ENCODE data around the gene OSBPL7. TPM values are rescaled to one million over a fixed set of nuclear protein-coding genes. Genes with fewer than 3 reads are reported as not detected.

The OSBPL7 gene
- total RNA-seq, 1 experiment from 2014 or later: 13.0 TPM

GRCh38 chr17:47785538-47786123 lies 36.0 kb downstream of the OSBPL7 start:
- peak; percentile 81 for DNase-seq
- no peak overlapping the region for H3K9ac ChIP-seq (ENCODE audit: extremely low read depth, insufficient read length, low read length)
- no peak overlapping the region for H2AFZ ChIP-seq (ENCODE audit: low read length)

More at GRCh38 chr17:47785538-47786123, 36.0 kb downstream of the OSBPL7 start:
- Histone ChIP-seq H4K20me1 (ENCODE audit: control insufficient read depth, insufficient read depth, insufficient read length) (no peaks in the 10 kb centered on the region), H2BK15ac (ENCODE audit: low read depth, low read length) (no peak overlapping the region), H3K23me2 (ENCODE audit: insufficient read length, low read depth, low read length, poor library complexity, severe bottlenecking) (peaks cover 8% of the 10 kb centered on the region), H4K5ac (ENCODE audit: insufficient read length, low read depth, low read length) (no peak overlapping the region), H3K56ac (ENCODE audit: insufficient read length, low read depth, low read length) (no peak overlapping the region), H3K27ac (ENCODE audit: insufficient read length, low read depth, low read length) (no peak overlapping the region), H3K9me3 (ENCODE audit: control insufficient read depth, low read depth, low read length) (no peaks in the 10 kb centered on the region), H2BK12ac (ENCODE audit: insufficient read length, low read depth, low read length) (no peak overlapping the region), H2BK5ac (ENCODE audit: insufficient read length, low read length) (no peak overlapping the region), H2BK120ac (ENCODE audit: low read depth, low read length, poor library complexity, severe bottlenecking) (no peak overlapping the region), H3K18ac (ENCODE audit: insufficient read length, low read depth, low read length) (no peak overlapping the region), H2AK5ac (ENCODE audit: insufficient read length, low read length) (no peak overlapping the region), H3K4me2 (ENCODE audit: insufficient read depth, insufficient read length, low read length) (no peak overlapping the region), H3K23ac (ENCODE audit: insufficient read length, low read depth, low read length) (no peak overlapping the region), H3K14ac (ENCODE audit: insufficient read depth, low read length) (no peak overlapping the region), H2BK20ac (ENCODE audit: low read depth, low read length, poor library complexity, severe bottlenecking) (no peak overlapping the region), H3K4ac (ENCODE audit: low read depth, low read length) (no peak overlapping the region), H3K27me3 (ENCODE audit: insufficient read depth, low read length) (peaks cover under 1% of the 10 kb centered on the region; the same call in 1 of the 2 replicates), H3K79me1 (ENCODE audit: insufficient read depth, low read depth, low read length, poor library complexity, severe bottlenecking) (no peaks in the 10 kb centered on the region), H4K8ac (replicated peaks; ENCODE audit: insufficient read length, low read depth, low read length) (no peak overlapping the region), H3K4me1 (ENCODE audit: insufficient read depth, low read length) (no peaks in the 10 kb centered on the region), H4K91ac (ENCODE audit: insufficient read length, low read depth, low read length) (no peak overlapping the region), H3K79me2 (ENCODE audit: insufficient read depth, low read length) (no peaks in the 10 kb centered on the region), H3T11ph (ENCODE audit: low read length) (no peak overlapping the region)
- no peaks in the 10 kb centered on the region for H3K36me3 Mint-ChIP-seq (ENCODE audit: insufficient read depth in 1 of 3, low read depth in 3 of 3)
- peaks cover 2 to 9% of the 10 kb centered on the region in 2 experiments; a peak in 2 of 4 replicates for H3K4me1 Mint-ChIP-seq
- TF ChIP-seq CTCF (conservative IDR thresholded peaks at IDR 0.05): no peak
- no peak overlapping the region for H3K27ac Mint-ChIP-seq
- no peaks in the 10 kb centered on the region for H3K9me3 Mint-ChIP-seq
- WGBS (ENCODE audit: extremely low coverage, insufficient read length, low lambda C conversion rate): no CpG with 5 or more reads among the region's 5 CpGs
- H3K4me3 Mint-ChIP-seq: no peak overlapping the region
- H3K27me3 Mint-ChIP-seq (ENCODE audit: low read depth): peaks cover 78% of the 10 kb centered on the region

Data from H9 (cell line).